GM21619 (cell line): ENCODE measurements around the gene WNT5B.

Experiments
- ATAC-seq: cut with Tn5 transposase; IDR thresholded peaks from one replicate; pipeline ENCODE4 v1.9.1; 2021; ENCODE audit not compliant: unreplicated experiment

The WNT5B gene

DNA sequence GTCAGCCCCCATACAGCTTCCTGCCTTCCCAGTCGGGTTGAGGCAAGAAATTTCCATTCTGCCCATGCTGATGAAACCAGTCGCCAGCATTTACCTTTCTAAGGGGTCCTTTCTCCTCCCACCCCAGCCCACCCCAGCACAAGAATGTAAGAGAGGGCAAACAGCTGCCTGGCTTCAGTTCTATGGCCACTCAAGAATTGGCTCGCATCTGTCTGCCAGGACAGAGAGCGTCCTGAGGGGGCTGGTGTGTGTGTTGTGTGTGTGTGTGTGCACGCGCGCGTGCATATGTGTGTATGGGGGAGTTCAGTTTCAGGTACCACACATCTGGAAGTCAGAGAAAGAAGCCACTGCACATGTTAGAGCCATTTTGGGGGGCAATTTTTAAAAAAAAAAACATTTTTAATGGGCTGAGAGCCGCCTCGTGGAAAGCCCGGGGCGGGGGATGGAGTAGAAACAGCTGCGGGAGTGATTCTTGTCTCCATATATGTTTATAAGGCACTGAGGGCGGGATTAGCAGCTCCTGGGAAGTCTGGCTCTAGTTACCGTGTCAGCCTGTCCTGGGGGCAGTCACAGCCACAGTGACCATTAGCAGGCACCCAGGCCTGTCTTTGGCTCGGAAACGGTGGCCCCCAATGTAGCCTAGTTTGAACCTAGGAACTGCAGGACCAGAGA, at the start of gene WNT5B:
TSS of gene WNT5B (plus strand) at position 566 of the 672 bp plus-strand sequence. CDS start 2,124 bp downstream, outside the sequence.
- ATAC-seq, result no peak

GRCh38 chr12:1579651-1580435, 49.2 kb upstream of the WNT5B start:
- no peak for ATAC-seq

- no peak for ATAC-seq
Observed at GRCh38 chr12:1580526-1580925, 48.5 kb upstream of the WNT5B start.

DNA sequence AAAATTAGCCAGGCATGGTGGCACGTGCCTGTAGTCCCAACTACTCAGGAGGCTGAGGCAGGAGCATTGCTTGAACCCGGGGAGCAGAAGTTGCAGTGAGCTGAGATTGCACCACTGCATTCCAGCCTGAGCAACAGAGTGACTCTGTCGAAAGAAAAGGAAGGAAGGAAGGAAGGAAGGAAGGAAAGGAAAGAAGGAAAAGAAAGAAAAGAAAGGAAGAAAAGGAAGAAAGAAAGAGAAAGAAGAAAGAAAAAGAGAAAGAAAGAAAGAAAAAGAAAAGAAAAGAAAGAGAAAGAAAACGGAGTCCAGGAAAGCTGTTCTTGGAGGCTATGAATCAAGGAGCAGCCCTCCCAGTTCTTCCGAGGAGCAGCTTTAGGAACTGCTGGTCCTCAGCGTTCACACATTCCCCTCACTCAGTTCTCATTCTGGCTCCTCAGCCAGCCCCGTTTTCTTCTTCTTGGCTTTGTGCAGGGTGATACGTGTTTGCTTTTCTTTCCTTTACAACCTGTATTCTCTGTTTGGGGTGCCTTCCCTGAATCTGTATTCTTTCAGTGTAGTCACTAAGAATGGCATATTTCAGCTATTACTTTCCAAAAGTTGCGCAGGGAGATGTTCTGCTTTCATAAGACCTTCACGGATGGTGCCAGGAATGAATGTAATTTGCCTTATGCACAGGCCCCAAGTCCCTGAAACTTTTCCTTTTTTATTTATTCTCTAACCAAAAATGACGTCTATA, 46.9 kb upstream of the WNT5B start:
- no peak for ATAC-seq

DNA sequence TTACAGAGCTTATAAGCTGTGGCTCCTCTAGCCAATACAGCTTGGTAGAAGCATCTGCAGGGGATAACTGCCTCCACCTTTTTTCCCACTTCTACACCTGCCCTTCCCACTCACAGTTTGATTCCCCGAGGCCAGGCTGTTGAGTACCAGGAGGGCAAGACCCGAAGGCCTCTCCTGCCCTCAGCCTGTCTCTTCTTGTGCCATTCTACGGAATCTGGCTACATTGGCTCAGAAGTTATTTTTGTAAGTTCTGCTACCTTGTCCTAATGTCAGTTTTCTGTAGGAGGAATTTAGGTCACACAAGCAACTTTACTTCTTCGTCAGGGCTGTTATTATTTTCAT, 46.4 kb upstream of the WNT5B start:
- ATAC-seq, result no peak

DNA sequence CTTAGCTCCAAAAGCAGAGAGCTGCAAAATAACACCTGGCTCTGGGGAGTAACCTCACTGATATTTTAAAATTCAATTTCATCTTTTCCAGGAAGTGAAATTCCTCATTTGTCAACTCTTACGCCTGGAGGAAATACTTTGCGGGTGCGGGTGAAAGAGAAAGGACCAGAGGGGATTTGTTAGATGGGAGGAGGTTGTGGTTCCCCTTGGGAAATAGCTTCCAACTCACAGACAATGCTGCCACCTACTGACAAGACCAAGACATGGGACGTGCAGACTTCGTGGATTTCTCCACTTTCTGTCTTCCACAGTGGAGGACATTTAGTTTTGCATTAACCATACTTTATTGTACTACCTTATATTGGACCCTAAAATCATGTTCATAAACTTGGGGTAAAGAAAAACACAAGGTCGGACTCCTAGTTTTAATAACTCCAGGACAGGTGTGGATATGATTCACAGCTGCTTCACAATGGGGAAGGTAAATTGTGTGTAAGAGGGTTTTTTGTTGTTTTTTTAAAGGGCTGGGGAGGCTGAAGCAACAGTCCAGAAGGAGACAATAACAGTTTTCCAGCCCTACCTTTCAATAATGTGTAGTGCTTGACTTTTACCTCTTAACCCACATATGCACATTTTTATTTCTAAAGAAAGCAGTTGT, 45.5 kb upstream of the WNT5B start:
- ATAC-seq, result peak; percentile 66

DNA sequence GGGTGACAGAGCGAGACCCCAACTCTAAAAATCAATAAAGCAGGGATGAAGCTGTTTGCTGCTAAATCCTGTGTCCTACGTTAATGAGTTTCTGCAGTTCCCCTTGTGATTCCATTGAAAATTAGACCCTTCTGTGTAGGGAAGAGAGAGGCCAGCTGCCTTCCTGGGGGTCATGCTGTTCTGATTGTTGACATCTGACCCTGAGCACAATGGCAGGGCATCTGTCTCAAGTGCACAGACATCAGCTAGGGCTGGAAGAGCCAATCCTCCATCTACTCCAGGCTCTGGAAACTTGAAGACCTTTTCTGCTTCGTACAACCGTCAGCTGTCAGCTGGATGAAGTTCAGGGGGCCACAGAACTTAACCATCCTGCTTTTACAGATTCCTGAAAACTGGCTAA, 44.7 kb upstream of the WNT5B start:
- ATAC-seq, result no peak

GRCh38 chr12:1587927-1588574, 41.0 kb upstream of the WNT5B start:
- ATAC-seq, result no peak

DNA sequence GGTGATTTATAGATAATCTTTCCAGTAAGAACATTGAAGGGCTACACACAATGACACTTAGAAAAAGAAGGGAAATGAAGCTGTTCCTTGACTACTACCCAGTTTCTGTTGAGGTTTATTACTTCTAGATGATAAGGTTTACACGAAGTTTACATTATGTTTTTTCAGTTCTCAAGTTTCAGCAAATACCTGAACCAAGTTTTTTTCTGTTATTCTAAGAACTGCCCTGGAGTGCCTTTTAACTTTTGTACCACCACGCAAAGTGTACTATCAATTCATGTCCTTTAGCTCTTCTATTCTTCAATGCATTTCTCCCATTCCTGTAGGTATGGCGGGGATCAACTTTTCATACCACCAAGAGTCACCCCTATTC, 40.5 kb upstream of the WNT5B start:
- ATAC-seq, result no peak

GRCh38 chr12:1590221-1590979, 38.6 kb upstream of the WNT5B start:
- ATAC-seq, result no peak

GRCh38 chr12:1591034-1591433, 38.0 kb upstream of the WNT5B start:
- no peak for ATAC-seq

- ATAC-seq, result no peak
Observed at GRCh38 chr12:1591543-1591942, 37.5 kb upstream of the WNT5B start.

- peak; percentile 23 for ATAC-seq
Observed at GRCh38 chr12:1592444-1593173, 36.4 kb upstream of the WNT5B start.

- peak; percentile 24 for ATAC-seq
Observed at GRCh38 chr12:1593174-1594005, 35.6 kb upstream of the WNT5B start.

DNA sequence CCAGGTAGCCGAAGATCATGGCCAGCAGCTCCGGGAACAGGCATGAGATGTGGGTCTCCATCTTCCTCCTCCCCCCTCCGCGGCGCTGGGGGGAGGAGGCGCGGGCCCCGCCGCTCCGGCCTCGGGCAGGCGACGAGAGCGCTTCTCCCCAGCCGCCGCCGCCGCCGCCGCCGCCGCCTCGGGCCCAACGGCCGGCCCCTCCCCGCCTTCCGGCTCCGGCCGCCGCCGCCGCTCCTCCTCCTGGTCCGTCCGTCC, 35.1 kb upstream of the WNT5B start:
- ATAC-seq, result peak; percentile 47

DNA sequence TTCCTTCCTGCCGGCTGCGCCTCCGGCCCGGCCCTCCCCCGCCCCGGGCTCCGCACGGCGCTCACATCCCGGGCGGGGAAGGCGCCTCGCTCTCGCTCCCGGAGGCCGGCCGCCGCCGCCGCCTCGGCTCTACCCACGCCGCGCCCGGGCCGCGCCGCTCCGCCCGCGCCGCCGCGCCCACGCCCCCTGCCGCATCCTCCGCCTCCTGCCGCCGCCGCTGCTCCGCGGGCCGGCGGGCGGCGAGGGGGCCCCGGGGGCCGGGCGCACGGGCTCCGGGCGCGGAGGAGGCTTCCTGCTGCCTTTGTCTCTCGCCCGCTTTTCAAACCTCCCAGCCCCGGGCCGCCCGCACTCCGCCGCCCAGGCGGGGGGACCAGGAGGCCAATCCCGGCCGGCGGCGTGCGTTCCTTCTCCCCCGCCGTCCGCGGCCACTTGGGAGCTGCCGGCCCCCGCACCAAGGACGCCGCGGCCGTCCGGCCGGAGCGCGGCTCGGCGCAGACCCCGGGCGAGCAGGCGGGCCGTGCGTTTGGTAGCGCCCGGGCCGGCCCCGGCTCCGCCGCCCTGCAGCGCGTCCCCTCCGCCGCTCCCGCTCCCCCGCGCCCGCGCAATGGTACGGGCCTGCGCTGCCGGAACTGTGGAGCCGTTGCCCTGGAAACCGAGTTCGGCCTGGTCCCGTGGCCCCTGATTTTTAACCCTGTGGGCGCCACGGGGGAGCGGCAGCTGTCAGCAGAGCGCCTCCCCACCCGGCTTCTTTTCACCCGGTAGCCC, 34.6 kb upstream of the WNT5B start, which contains the start of gene FBXL14:
TSS of gene FBXL14 (minus strand) at position 321 of the 765 bp plus-strand sequence. CDS start 515 bp downstream, outside the sequence.
- ATAC-seq, result peak; percentile 48

DNA sequence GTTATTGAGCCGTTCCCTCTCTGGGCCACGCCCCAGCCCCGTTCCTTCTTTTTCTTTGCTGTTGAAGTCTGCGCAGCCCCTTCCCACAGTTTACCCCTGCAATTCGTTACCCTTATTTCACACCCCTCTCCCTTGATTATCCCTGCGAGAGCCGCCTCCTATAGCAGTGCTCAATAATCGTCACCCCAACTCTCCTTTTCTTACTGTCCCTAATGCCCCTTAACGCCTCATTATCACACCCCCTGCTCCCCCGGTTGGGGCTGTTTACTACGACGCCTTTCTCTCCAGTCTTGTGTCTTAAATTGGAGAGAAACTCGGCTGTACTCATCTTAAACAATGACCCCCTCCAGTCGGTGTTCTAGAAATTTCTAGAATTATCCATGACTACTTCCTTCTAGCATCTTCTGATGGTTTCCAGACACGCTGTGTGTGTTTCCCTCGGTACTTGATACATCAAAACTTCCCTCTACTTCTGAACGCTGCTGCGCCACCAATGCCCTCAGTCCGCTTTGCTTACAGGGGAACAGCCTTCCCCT, 33.9 kb upstream of the WNT5B start:
- ATAC-seq, result no peak
